Activated T-helper 1 cell treated with anti-CD3 and anti-CD28 coated beads, Interleukin-12 subunit alpha, Interleukin-12 subunit beta, Interleukin-2, Interleukin-4 antibody, amounts not matched to agents 30 ng/mL and 10 ng/mL and 1 ng/mL, durations not matched to agents 14 hours and 24 hours and 36 hours (primary cell): ENCODE data around the gene XIAP. TPM values are rescaled to one million over a fixed set of nuclear protein-coding genes. Genes with fewer than 3 reads are reported as not detected.
"Not testable (repeated sequence)": the region's sequence is repeated elsewhere in the genome, so short reads cannot be mapped to it uniquely, and the experiment has no call there.

Source experiments
- DNase-seq: peaks from one replicate; pipeline ENCODE4 v3.0.0; 2021; ENCODE audit warnings: low spot score
- H3K27ac Mint-ChIP-seq: one replicate; pipeline ENCODE4 v1.8.0; 2021; ENCODE audit warnings: mild to moderate bottlenecking, mixed read lengths
- H3K27me3 Mint-ChIP-seq: one replicate; pipeline ENCODE4 v1.8.0; 2022; ENCODE audit warnings: mild to moderate bottlenecking, moderate library complexity, mixed read lengths; ENCODE audit not compliant: insufficient read depth
- H3K36me3 Mint-ChIP-seq: one replicate; pipeline ENCODE4 v1.8.0; 2021; ENCODE audit warnings: low read depth, mixed read lengths
- H3K4me1 Mint-ChIP-seq: one replicate; pipeline ENCODE4 v1.8.0; 2021; ENCODE audit warnings: low read depth, mixed read lengths
- H3K4me3 Mint-ChIP-seq: one replicate; pipeline ENCODE4 v1.8.0; 2021; ENCODE audit warnings: mild to moderate bottlenecking, moderate library complexity, mixed read lengths
- H3K9me3 Mint-ChIP-seq: one replicate; pipeline ENCODE4 v1.8.0; 2021; ENCODE audit warnings: mixed read lengths
- intact Hi-C: fragments of 100-400 bp; cut with micrococcal nuclease; formaldehyde crosslinking; loops from one replicate; pipeline ENCODE4 v1.15.1; 2024
- total RNA-seq: library from RNA; stranded (reverse); gene quantifications from 2 replicates; pipeline ENCODE4 v1.2.3, GENCODE V29; 2022

XIAP gene
- total RNA-seq, 1 donor from 2014 or later = 39.1 TPM

GRCh38 chrX:123927845-123928244, 68.0 kb downstream of the XIAP start:
- intact Hi-C loops = no loop called here
- no peaks in the 10 kb centered on the region for H3K36me3 Mint-ChIP-seq
- H3K27ac Mint-ChIP-seq = no peak overlapping the region
- H3K4me3 Mint-ChIP-seq = no peak overlapping the region
- no peaks in the 10 kb centered on the region for H3K4me1 Mint-ChIP-seq
- no peak for DNase-seq
- H3K27me3 Mint-ChIP-seq = no peaks in the 10 kb centered on the region
- H3K9me3 Mint-ChIP-seq = no peaks in the 10 kb centered on the region

GRCh38 chrX:123932055-123932454, 72.2 kb downstream of the XIAP start:
- H3K4me3 Mint-ChIP-seq, intact Hi-C loops, H3K4me1 Mint-ChIP-seq, H3K36me3 Mint-ChIP-seq, H3K9me3 Mint-ChIP-seq, H3K27ac Mint-ChIP-seq, DNase-seq, H3K27me3 Mint-ChIP-seq: not testable (repeated sequence)

- Mint-ChIP-seq H3K9me3 (no peaks in the 10 kb centered on the region), H3K27me3 (no peaks in the 10 kb centered on the region), H3K36me3 (no peaks in the 10 kb centered on the region), H3K4me3 (no peak overlapping the region), H3K27ac (no peak overlapping the region), H3K4me1 (no peaks in the 10 kb centered on the region)
- intact Hi-C loops = no loop called here
- no peak for DNase-seq
Measured at GRCh38 chrX:123943074-123943473, 83.2 kb downstream of the XIAP start.

- no peaks in the 10 kb centered on the region for H3K4me1 Mint-ChIP-seq
- no peak overlapping the region for H3K4me3 Mint-ChIP-seq
- H3K9me3 Mint-ChIP-seq = no peaks in the 10 kb centered on the region
- no peaks in the 10 kb centered on the region for H3K27me3 Mint-ChIP-seq
- no peak for DNase-seq
- H3K27ac Mint-ChIP-seq = no peak overlapping the region
- intact Hi-C loops = no loop called here
- H3K36me3 Mint-ChIP-seq = no peaks in the 10 kb centered on the region
Measured at GRCh38 chrX:123943488-123943887, 83.6 kb downstream of the XIAP start.

- Mint-ChIP-seq H3K27ac (no peak overlapping the region), H3K36me3 (no peaks in the 10 kb centered on the region), H3K27me3 (no peaks in the 10 kb centered on the region), H3K4me3 (no peak overlapping the region), H3K4me1 (no peaks in the 10 kb centered on the region), H3K9me3 (no peaks in the 10 kb centered on the region)
- no peak for DNase-seq
- intact Hi-C loops = no loop called here
Measured at GRCh38 chrX:123949846-123950245, 90.0 kb downstream of the XIAP start.

- Mint-ChIP-seq H3K9me3 (no peaks in the 10 kb centered on the region), H3K27me3 (peaks cover 2% of the 10 kb centered on the region), H3K36me3 (peaks cover 4% of the 10 kb centered on the region), H3K4me1 (peaks cover 23% of the 10 kb centered on the region), H3K27ac (peak overlapping the region; percentile 98), H3K4me3 (peak overlapping the region; percentile 95)
- peak; percentile 1 for DNase-seq
- intact Hi-C loops = loop anchor here (1.0 to 5.0 kb wide), 7 partner anchors 17 to 1338 kb away; partner anchors contain the start of gene XIAP
Measured at GRCh38 chrX:123959281-123960063, 99.6 kb downstream of the XIAP start.

GRCh38 chrX:123960956-123961267, 101.1 kb downstream of the XIAP start:
- Mint-ChIP-seq H3K4me1 (peaks cover 36% of the 10 kb centered on the region), H3K36me3 (peaks cover 5% of the 10 kb centered on the region), H3K27ac (peak overlapping the region; percentile 98), H3K9me3 (no peaks in the 10 kb centered on the region), H3K27me3 (peaks cover 2% of the 10 kb centered on the region), H3K4me3 (peak overlapping the region; percentile 95)
- DNase-seq = no peak
- intact Hi-C loops = loop anchor here (1.0 to 5.0 kb wide), 7 partner anchors 15 to 1336 kb away; partner anchors contain the start of gene XIAP

- peaks cover 40% of the 10 kb centered on the region for H3K4me1 Mint-ChIP-seq
- peak within 1 kb of the TSS; percentile 98 for H3K27ac Mint-ChIP-seq
- intact Hi-C loops = loop anchor here (1.0 to 5.0 kb wide), 6 partner anchors 57 to 1336 kb away; no protein-coding TSS in a partner anchor
- peak within 1 kb of the TSS; percentile 95 for H3K4me3 Mint-ChIP-seq
- DNase-seq = peak; percentile 34
- peaks cover 2% of the 10 kb centered on the region for H3K27me3 Mint-ChIP-seq
- H3K9me3 Mint-ChIP-seq = no peaks in the 10 kb centered on the region
- peaks cover 7% of the 10 kb centered on the region for H3K36me3 Mint-ChIP-seq
Measured at GRCh38 chrX:123961268-123962005, 101.6 kb downstream of the XIAP start, which contains the start of gene STAG2. TSS of gene STAG2 (plus strand) at chrX:123961706. CDS start at chrX:124022628, 60,922 bp downstream.

GRCh38 chrX:123962006-123962467, 102.2 kb downstream of the XIAP start:
- Mint-ChIP-seq H3K27me3 (peaks cover 2% of the 10 kb centered on the region), H3K4me3 (peak overlapping the region; percentile 95), H3K4me1 (peaks cover 46% of the 10 kb centered on the region), H3K9me3 (no peaks in the 10 kb centered on the region), H3K36me3 (peaks cover 9% of the 10 kb centered on the region), H3K27ac (peak overlapping the region; percentile 98)
- DNase-seq = no peak
- intact Hi-C loops = loop anchor here (2.0 to 5.0 kb wide), 4 partner anchors 85 to 1335 kb away; no protein-coding TSS in a partner anchor

GRCh38 chrX:123962794-123963373, 103.0 kb downstream of the XIAP start:
- Mint-ChIP-seq H3K4me3 (peak overlapping the region; percentile 95), H3K4me1 (peaks cover 46% of the 10 kb centered on the region), H3K9me3 (no peaks in the 10 kb centered on the region), H3K36me3 (peaks cover 9% of the 10 kb centered on the region), H3K27ac (peak overlapping the region; percentile 98), H3K27me3 (peaks cover 2% of the 10 kb centered on the region)
- intact Hi-C loops = loop anchor here (1.0 to 5.0 kb wide), 6 partner anchors 8 to 1334 kb away; no protein-coding TSS in a partner anchor
- peak; percentile 76 for DNase-seq
